Natural killer cell treated with Interleukin-12 subunit alpha and Interleukin-12 subunit beta and Interleukin-15 and Interleukin-18, amount 100 ng/mL, for 72 hours (primary cell): ENCODE results near the gene PCDHB14. TPM values are rescaled to one million over a fixed set of nuclear protein-coding genes. Genes with fewer than 3 reads are reported as not detected.
"Not testable (repeated sequence)": the region's sequence is repeated elsewhere in the genome, so short reads cannot be mapped to it uniquely, and the experiment has no call there.

Source experiments
- ATAC-seq, 2 donors: fragments of 150-1000 bp; cut with Tn5 transposase in 1 of 2; sonication (Bioruptor Pico), chemical (Tn5 transposase) in 1 of 2; 2 replicates each; pipeline ENCODE4 v1.10.0; 2021
- DNase-seq: peaks from one replicate; pipeline ENCODE4 v3.0.0; 2022; ENCODE audit warnings: low spot score
- H3K27ac Mint-ChIP-seq, 2 donors: 1 replicate in 1 of 2; 2 replicates in 1 of 2; pipeline ENCODE4 v1.8.0; 2022; ENCODE audit warnings: mixed read lengths in 2 of 2, mild to moderate bottlenecking in 1 of 2, moderate library complexity in 1 of 2
- H3K27me3 Mint-ChIP-seq, 2 donors: 1 replicate in 1 of 2; 2 replicates in 1 of 2; pipeline ENCODE4 v1.8.0; 2022; ENCODE audit warnings: mixed read lengths in 2 of 2
- H3K36me3 Mint-ChIP-seq: one replicate; pipeline ENCODE4 v1.8.0; 2022; ENCODE audit warnings: mixed read lengths
- H3K4me1 Mint-ChIP-seq, 2 donors: 1 replicate in 1 of 2; 2 replicates in 1 of 2; pipeline ENCODE4 v1.8.0; 2022; ENCODE audit warnings: low read depth in 2 of 2, mixed read lengths in 2 of 2, mild to moderate bottlenecking in 1 of 2
- H3K4me3 Mint-ChIP-seq: one replicate; pipeline ENCODE4 v1.8.0; 2022; ENCODE audit warnings: mixed read lengths
- H3K9me3 Mint-ChIP-seq: 2 replicates; pipeline ENCODE4 v1.8.0; 2022; ENCODE audit warnings: mixed read lengths
- total RNA-seq, 2 donors: library from RNA; stranded (reverse); gene quantifications; one replicate each; pipeline ENCODE4 v1.2.3, GENCODE V29; 2022

The PCDHB14 gene
- not detected for total RNA-seq

- ATAC-seq (no peak), DNase-seq (no peak)
- Mint-ChIP-seq H3K9me3 (peaks cover 4% of the 10 kb centered on the region), H3K27me3 (peaks cover 12 to 35% of the 10 kb centered on the region in 2 donors), H3K27ac (no peak within 1 kb of the TSS), H3K36me3 (peaks cover 11% of the 10 kb centered on the region), H3K4me1 (no peaks in the 10 kb centered on the region), H3K4me3 (no peak within 1 kb of the TSS)
Measured at GRCh38 chr5:141223112-141223783, at the start of gene PCDHB14. Gene PCDHB14 (plus strand): TSS chr5:141223343. CDS start chr5:141223506, 163 bp downstream.

- not testable (repeated sequence) for H3K4me3 Mint-ChIP-seq, DNase-seq, H3K36me3 Mint-ChIP-seq, H3K4me1 Mint-ChIP-seq, H3K27ac Mint-ChIP-seq, H3K9me3 Mint-ChIP-seq, ATAC-seq
- peaks cover 6 to 22% of the 10 kb centered on the region in 2 donors for H3K27me3 Mint-ChIP-seq
Measured at GRCh38 chr5:141174291-141175104, 48.6 kb upstream of the PCDHB14 start.

- Mint-ChIP-seq H3K4me3 (no peak overlapping the region), H3K27me3 (peaks cover 6 to 9% of the 10 kb centered on the region in 2 donors), H3K9me3 (no peaks in the 10 kb centered on the region), H3K4me1 (no peaks in the 10 kb centered on the region), H3K27ac (no peak overlapping the region), H3K36me3 (peaks cover 6% of the 10 kb centered on the region)
- DNase-seq (no peak), ATAC-seq (no peak)
Measured at GRCh38 chr5:141175933-141176332, 47.2 kb upstream of the PCDHB14 start.

- not testable (repeated sequence) for H3K27ac Mint-ChIP-seq, DNase-seq, H3K9me3 Mint-ChIP-seq, H3K4me1 Mint-ChIP-seq, ATAC-seq, H3K4me3 Mint-ChIP-seq, H3K36me3 Mint-ChIP-seq
- peaks cover 10 to 11% of the 10 kb centered on the region in 2 donors for H3K27me3 Mint-ChIP-seq
Measured at GRCh38 chr5:141177577-141178191, 45.5 kb upstream of the PCDHB14 start, which contains the start of gene PCDHB8. Gene PCDHB8 (plus strand): TSS chr5:141177790. CDS start chr5:141178035, 245 bp downstream.

- not testable (repeated sequence) for H3K9me3 Mint-ChIP-seq, H3K36me3 Mint-ChIP-seq, H3K27ac Mint-ChIP-seq, H3K4me3 Mint-ChIP-seq, H3K4me1 Mint-ChIP-seq, ATAC-seq, DNase-seq
- H3K27me3 Mint-ChIP-seq = peaks cover 9 to 11% of the 10 kb centered on the region in 2 donors
Measured at GRCh38 chr5:141179371-141179770, 43.8 kb upstream of the PCDHB14 start.

- DNase-seq, H3K36me3 Mint-ChIP-seq, H3K27ac Mint-ChIP-seq: not testable (repeated sequence)
Measured at GRCh38 chr5:141179876-141180275, 43.3 kb upstream of the PCDHB14 start.

GRCh38 chr5:141180313-141180712, 42.8 kb upstream of the PCDHB14 start:
- no peak overlapping the region for H3K27ac Mint-ChIP-seq
- H3K4me1 Mint-ChIP-seq = peaks cover 0 to 3% of the 10 kb centered on the region in 2 donors
- H3K36me3 Mint-ChIP-seq = peaks cover 12% of the 10 kb centered on the region
- H3K4me3 Mint-ChIP-seq = no peak overlapping the region
- DNase-seq = no peak
- no peak for ATAC-seq
- peaks cover 16% of the 10 kb centered on the region in 2 donors for H3K27me3 Mint-ChIP-seq
- H3K9me3 Mint-ChIP-seq = peaks cover 3% of the 10 kb centered on the region

More at GRCh38 chr5:141179876-141180275, 43.3 kb upstream of the PCDHB14 start:
- not testable (repeated sequence) for H3K9me3 Mint-ChIP-seq, H3K4me3 Mint-ChIP-seq, ATAC-seq, H3K4me1 Mint-ChIP-seq
- H3K27me3 Mint-ChIP-seq = peaks cover 13 to 15% of the 10 kb centered on the region in 2 donors

GRCh38 chr5:141182248-141182647, 40.9 kb upstream of the PCDHB14 start, which contains the start of gene PCDHB16:
Gene PCDHB16 (plus strand): TSS chr5:141182387. CDS start chr5:141182560, 173 bp downstream.
- DNase-seq (no peak), ATAC-seq (no peak)
- Mint-ChIP-seq H3K9me3 (peaks cover 3% of the 10 kb centered on the region), H3K4me1 (peaks cover 3 to 6% of the 10 kb centered on the region in 2 donors), H3K4me3 (no peak within 1 kb of the TSS), H3K27me3 (peaks cover 16 to 30% of the 10 kb centered on the region in 2 donors), H3K36me3 (peaks cover 20% of the 10 kb centered on the region), H3K27ac (no peak within 1 kb of the TSS)

GRCh38 chr5:141184117-141184855, 38.9 kb upstream of the PCDHB14 start:
- H3K9me3 Mint-ChIP-seq, H3K27ac Mint-ChIP-seq, H3K4me3 Mint-ChIP-seq, DNase-seq, H3K4me1 Mint-ChIP-seq, ATAC-seq: not testable (repeated sequence)
- H3K27me3 Mint-ChIP-seq = peaks cover 22 to 43% of the 10 kb centered on the region in 2 donors
- H3K36me3 Mint-ChIP-seq = peaks cover 31% of the 10 kb centered on the region

GRCh38 chr5:141186897-141187512, 36.1 kb upstream of the PCDHB14 start, which contains the start of gene PCDHB9:
Gene PCDHB9 (plus strand): TSS chr5:141187161. CDS start chr5:141187319, 158 bp downstream.
- no peak within 1 kb of the TSS for H3K27ac Mint-ChIP-seq
- DNase-seq (no peak), ATAC-seq (no peak)
- H3K4me3 Mint-ChIP-seq = peak within 1 kb of the TSS; percentile 44
- peaks cover 5 to 6% of the 10 kb centered on the region in 2 donors for H3K4me1 Mint-ChIP-seq
- H3K9me3 Mint-ChIP-seq = peaks cover 6% of the 10 kb centered on the region
- peaks cover 24 to 42% of the 10 kb centered on the region in 2 donors for H3K27me3 Mint-ChIP-seq
- peaks cover 31% of the 10 kb centered on the region for H3K36me3 Mint-ChIP-seq

- Mint-ChIP-seq H3K36me3 (peaks cover 26% of the 10 kb centered on the region), H3K27me3 (peaks cover 20 to 44% of the 10 kb centered on the region in 2 donors)
- H3K27ac Mint-ChIP-seq, H3K9me3 Mint-ChIP-seq, ATAC-seq, DNase-seq, H3K4me3 Mint-ChIP-seq, H3K4me1 Mint-ChIP-seq: not testable (repeated sequence)
Measured at GRCh38 chr5:141188682-141189081, 34.5 kb upstream of the PCDHB14 start.

GRCh38 chr5:141189131-141189530, 34.0 kb upstream of the PCDHB14 start:
- not testable (repeated sequence) for H3K9me3 Mint-ChIP-seq, ATAC-seq

More at GRCh38 chr5:141189131-141189530, 34.0 kb upstream of the PCDHB14 start:
- H3K4me3 Mint-ChIP-seq, DNase-seq, H3K27ac Mint-ChIP-seq, H3K4me1 Mint-ChIP-seq: not testable (repeated sequence)
- H3K27me3 Mint-ChIP-seq = peaks cover 20 to 44% of the 10 kb centered on the region in 2 donors
- H3K36me3 Mint-ChIP-seq = peaks cover 26% of the 10 kb centered on the region
